Measurements from ENCODE around the gene DGKH.

The DGKH gene

GRCh38 chr13:42041011-42041683 lies 7.3 kb upstream of the DGKH start:
- TF ChIP-seq, protein P1, sequence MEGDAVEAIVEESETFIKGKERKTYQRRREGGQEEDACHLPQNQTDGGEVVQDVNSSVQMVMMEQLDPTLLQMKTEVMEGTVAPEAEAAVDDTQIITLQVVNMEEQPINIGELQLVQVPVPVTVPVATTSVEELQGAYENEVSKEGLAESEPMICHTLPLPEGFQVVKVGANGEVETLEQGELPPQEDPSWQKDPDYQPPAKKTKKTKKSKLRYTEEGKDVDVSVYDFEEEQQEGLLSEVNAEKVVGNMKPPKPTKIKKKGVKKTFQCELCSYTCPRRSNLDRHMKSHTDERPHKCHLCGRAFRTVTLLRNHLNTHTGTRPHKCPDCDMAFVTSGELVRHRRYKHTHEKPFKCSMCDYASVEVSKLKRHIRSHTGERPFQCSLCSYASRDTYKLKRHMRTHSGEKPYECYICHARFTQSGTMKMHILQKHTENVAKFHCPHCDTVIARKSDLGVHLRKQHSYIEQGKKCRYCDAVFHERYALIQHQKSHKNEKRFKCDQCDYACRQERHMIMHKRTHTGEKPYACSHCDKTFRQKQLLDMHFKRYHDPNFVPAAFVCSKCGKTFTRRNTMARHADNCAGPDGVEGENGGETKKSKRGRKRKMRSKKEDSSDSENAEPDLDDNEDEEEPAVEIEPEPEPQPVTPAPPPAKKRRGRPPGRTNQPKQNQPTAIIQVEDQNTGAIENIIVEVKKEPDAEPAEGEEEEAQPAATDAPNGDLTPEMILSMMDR (conservative IDR thresholded peaks at IDR 0.05; ENCODE audit: low read length): no peak
- peak; percentile 45 for DNase-seq (ENCODE audit: low read depth)

DNA sequence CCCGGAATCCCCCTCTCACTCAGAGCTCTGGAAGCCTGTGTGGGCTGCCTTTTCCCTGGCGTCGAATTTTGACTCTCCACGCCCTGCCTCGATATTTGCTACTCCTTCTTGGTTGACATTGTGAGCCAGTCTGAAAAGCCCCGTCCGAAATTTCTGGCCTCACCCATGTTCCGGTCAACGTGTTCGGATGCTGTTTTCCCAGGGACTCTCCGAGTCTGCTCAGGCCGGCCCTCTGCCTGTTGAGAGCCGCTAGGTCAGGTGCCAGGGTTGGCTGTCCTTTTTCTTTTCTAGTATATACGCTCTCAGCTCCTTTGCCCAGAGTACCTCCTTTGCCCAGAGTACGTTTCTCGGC lies 6.8 kb upstream of the DGKH start:
- peak; percentile 62 for DNase-seq (ENCODE audit: low read depth)
- peak overlapping the region; percentile 86 for H3K4me3 ChIP-seq (ENCODE audit: low read length)
- TF ChIP-seq, protein P1 (conservative IDR thresholded peaks at IDR 0.05; ENCODE audit: low read length): peak; percentile 71

More at GRCh38 chr13:42041011-42041683, 7.3 kb upstream of the DGKH start:
- peak overlapping the region; percentile 86 for H3K4me3 ChIP-seq (ENCODE audit: low read length)

GRCh38 chr13:42043676-42044075 lies 4.8 kb upstream of the DGKH start:
- TF ChIP-seq, protein P1 (conservative IDR thresholded peaks at IDR 0.05; ENCODE audit: low read length): no peak
- H3K4me3 ChIP-seq (ENCODE audit: low read length): no peak overlapping the region
- no peak for DNase-seq (ENCODE audit: low read depth)

GRCh38 chr13:42046448-42046847 lies 2.0 kb upstream of the DGKH start:
- TF ChIP-seq, protein P1 (conservative IDR thresholded peaks at IDR 0.05; ENCODE audit: low read length): no peak
- H3K4me3 ChIP-seq (ENCODE audit: low read length): no peak overlapping the region
- DNase-seq (ENCODE audit: low read depth): no peak

GRCh38 chr13:42047561-42048341 lies 697 bp upstream of the DGKH start:
- peak; percentile 69 for DNase-seq (ENCODE audit: low read depth)
- H3K4me3 ChIP-seq (ENCODE audit: low read length): peak overlapping the region; percentile 82
- TF ChIP-seq, protein P1 (conservative IDR thresholded peaks at IDR 0.05; ENCODE audit: low read length): no peak

GRCh38 chr13:42048684-42049453 lies 421 bp downstream of the DGKH start:
- peak; percentile 75 for DNase-seq (ENCODE audit: low read depth)
- H3K4me3 ChIP-seq (ENCODE audit: low read length): peak overlapping the region; percentile 85
- TF ChIP-seq, protein P1 (conservative IDR thresholded peaks at IDR 0.05; ENCODE audit: low read length): no peak
